ENCODE results near the gene SEMA6A.
A peak's percentile ranks its signal among the peaks of the same experiment; 100 is the strongest.

Gene SEMA6A

DNA sequence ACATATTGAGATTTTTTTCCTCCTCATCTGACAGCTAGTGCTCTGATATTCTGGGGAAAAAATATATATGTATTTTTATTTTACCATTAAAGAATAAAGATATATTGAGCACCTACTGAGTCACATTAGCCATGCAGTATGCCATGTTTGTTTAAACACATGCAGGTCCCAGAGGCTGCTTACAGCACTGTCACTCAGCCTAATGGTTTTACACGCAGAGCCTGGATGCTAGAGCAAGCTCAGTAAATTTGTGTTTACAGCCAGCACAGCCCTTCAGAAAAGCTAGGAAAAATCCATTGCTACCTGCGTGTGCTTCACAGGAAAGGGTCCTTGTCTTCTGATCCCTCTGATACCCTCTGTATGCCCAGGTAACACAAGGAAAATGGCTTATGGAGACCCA lies 146.2 kb downstream of the SEMA6A start:
- DNase-seq: no peak

- DNase-seq: no peak
Measured at GRCh38 chr5:116424951-116425350, 149.7 kb downstream of the SEMA6A start.

DNA sequence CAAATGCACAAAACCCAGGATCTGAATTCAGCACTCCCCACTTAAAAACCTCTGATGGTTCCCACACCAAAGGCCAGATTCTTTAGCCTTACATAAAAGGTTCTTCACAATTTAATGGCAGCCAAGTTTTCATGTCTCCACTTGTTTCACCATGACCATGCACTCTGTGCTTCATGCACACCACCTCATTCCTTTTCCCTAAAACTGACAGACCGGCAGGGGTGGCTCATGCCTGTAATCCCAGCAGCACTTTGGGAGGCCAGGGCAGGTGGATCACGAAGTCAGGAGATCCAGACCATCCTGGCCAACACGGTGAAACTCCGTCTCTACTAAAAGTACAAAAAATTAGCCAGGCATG lies 150.4 kb downstream of the SEMA6A start:
- DNase-seq: no peak

DNA sequence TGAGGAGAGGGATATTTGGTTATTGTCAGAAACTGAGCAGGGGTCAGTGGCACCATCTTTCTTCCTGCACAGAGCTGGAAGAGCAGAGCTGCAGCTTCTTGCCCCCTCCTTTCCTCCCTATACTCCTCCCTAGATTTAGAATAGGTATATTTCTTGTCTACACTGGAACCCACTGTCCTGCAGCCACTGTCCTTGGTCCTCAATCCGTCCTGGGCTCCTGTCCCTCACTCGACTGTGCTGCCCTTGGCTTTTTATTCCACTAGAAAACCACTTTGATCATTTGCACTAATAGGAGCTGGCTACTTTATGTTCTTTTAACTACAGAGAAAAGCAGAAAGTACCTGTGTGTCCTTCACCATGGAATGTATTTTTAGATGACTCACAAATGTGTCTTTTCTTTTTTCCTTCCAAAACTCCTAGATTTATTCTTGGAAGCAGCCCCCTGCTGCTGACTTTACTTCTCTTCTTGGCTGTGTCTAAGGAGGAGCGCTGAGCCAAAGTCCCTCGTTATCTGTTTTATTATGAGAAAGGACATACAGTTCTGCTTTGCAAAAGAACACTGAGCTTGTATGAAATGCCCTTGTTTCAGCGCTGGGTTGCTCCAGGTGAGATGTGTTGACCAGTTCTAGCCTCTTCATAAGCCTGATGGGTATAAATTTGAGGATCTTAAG lies 150.9 kb downstream of the SEMA6A start:
- DNase-seq: no peak

DNA sequence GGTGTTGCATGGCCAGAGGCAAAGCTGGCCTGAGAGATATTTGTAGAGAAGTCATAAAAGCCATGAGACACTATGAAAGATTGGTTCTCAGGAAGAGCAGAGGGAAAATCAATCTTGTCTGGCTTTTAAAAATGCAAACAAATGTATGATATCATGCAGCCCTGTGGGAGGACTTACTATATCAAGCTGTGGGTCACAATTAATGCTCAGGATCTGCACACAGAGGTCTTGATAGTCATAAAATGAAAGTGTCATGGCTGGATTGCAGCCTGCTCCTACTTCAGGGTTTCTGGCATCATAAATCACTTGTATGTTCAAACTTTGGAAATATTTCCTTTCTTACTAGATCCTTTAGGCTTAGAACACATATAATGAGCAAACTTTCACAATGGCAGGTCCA lies 151.5 kb downstream of the SEMA6A start:
- DNase-seq: no peak

DNA sequence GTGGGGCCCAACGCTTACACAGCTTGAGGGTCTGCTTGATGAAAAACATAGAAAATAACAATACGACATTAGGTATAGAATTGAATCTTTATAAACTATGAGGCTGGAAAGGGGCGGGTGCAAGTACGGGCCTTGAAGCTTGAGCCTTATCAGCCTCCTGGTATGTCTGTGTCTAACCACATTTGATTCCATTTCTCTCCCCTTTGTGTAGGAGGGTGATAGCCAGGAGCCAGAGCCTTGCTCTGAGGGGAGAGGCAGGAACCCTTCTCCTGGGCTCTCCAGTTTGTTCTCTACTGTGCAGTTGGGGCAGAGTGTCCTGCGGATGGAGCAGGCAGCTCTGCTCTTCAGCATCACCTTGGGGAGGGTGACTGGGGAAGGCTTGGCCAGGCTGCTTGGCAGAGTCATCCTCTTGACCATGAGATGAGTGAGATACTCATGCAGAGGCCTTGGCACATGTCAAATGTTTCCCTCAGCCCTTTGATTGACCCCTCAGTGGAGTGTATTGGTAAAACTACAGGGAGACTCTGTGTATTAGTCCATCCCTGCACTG lies 153.5 kb downstream of the SEMA6A start:
- DNase-seq: peak; percentile 84

DNA sequence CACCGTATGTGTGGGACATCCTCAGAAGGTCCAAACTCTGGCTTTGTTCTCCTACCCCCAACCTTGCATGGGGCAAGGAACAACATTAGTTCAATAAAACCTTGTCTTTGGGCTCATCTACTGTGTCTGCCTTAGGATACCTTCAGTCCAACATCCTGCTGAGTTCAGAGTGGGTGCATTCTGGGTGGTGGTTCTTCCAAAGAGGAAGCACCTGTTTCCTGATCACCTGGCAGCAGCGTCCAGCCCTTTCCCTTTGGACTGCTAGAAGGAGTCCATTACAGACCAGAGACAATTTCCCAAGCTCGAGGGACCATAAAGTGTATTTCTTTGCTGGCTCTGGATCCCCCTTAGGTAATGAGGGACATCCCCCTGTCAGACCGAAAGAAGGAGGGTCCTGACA lies 154.1 kb downstream of the SEMA6A start:
- no peak for DNase-seq

DNA sequence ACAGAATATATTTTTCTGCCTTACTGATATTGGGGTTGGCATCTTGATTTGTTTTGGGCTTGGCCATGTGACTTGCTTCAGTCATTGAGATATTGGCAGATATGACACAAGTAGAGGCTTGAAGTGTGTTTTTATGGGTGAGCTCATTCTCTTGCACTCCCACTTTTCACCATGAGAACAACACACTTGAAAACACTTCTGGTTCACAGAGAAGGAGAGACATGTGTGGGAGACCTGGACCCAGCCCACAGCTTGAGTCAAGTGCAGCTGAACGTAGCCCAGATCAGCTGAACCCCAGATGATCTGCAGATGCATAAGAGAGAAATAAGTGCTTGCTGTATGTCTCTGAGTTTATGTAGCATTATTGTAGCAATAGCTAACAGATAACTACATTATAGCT lies 155.4 kb downstream of the SEMA6A start:
- no peak for DNase-seq

GRCh38 chr5:116418774-116419173 lies 155.8 kb downstream of the SEMA6A start:
- DNase-seq: no peak

GRCh38 chr5:116418016-116418415 lies 156.6 kb downstream of the SEMA6A start:
- no peak for DNase-seq

GRCh38 chr5:116415989-116416388 lies 158.6 kb downstream of the SEMA6A start:
- DNase-seq: no peak

DNA sequence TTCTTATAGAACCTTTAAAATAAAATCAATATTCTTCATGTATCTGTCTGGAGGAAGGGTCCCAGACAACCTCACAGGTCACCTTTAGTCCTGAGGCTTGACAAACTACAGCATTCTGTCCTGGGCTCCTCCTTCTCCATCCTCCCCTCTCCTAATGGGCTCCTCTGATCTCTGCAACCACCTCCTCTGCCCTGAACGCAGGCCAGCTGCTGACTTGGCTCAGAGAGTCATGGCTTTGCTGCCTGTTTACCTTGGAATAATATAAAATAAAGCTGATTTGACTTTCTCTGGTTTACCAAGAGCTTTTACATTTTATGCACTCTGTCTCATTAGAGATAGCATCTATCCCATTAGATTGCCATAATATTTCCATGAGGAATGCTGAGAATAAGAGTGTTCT lies 159.4 kb downstream of the SEMA6A start:
- DNase-seq: no peak

DNA sequence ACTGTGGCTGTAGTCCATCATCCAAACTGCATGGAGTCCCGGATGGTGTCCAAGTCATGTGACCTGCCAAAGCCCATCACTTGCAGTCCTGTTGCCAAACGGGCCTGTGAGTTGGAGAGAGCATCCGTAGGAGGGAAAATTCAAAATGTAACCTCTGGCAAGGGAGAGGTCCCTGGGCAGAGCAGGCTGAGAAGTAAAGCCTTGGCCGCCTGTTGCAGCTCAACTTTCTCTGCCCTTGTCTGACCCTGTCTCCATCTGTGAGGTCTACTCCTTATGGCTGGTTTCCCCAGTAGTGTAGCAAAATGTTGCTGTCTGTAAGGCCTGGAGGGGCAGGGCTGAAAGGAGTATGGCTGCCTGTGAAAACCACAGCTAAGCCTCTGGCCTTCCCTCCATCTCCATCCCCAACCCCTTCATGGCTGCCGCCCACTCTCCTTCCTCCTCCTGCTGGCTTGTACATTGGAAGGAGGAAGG lies 163.5 kb downstream of the SEMA6A start:
- no peak for DNase-seq

GRCh38 chr5:116410336-116410890 lies 164.2 kb downstream of the SEMA6A start:
- no peak for DNase-seq

DNA sequence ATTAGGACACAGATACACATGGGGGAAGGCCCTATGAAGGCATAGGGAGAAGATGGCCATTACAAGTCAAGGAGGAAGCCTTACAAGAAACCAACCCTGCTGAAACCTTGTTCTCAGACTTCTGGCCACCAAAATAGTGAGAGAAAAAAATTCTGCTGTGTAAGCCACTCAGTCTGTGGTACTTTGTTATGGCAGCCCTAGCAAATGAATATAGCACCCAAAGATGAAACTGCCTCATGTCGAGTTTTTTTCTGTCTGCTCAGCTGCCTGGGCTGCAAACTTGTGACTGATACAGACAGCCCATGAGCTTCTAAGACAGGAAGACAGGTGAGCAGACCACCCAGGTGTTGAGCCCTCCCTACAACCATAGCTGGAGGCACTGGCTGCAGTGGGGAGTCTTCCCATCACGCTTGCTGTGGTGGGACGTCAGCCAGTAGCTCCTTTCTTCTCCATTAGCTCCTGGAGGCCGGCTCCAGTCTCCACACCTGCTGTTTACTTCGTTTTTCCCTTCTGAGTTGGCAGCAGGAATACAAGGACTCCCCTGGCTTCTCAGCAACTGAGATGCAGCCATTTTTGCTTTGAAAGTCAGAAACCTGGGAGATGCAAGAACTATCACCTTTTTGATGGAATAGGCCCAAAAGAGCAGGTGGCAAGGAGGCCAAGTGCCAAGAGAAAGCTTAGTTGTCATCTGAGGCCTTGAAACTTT lies 164.9 kb downstream of the SEMA6A start:
- no peak for DNase-seq

DNA sequence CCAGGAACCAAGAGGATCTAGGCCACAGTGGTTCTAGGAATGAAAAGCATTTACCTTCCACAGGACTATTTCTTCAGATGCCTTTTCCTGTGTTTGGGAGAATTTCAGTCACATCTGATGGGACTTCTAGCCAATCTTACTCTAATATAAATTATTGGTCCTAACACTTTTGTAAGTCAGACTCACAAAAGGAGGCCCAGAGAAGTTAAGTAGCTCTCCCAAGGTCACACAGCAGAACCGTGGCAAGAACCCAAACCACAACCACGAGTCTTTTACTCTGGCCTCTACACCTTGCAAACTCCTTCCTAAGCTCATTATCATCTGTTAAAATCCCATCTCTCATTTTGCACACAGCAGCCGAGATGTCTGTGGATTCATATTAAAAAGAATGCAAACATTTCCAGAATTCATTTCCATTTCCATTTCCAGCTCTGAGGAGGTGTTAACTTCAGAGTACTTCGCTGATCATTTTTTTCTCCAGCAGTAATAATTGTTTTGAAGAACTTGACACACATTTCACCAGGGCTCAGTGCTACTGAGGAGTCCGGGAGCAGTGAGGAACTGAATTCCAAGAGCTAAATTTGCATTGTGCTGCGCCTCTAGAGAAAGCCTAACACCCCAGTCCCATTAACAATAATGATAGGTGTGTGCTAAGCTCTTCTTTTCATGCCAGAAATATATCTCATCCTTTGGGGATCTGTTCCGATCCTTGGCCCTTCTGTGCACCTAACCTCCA lies 168.1 kb downstream of the SEMA6A start:
- DNase-seq: no peak

- DNase-seq: no peak
Measured at GRCh38 chr5:116404792-116405191, 169.8 kb downstream of the SEMA6A start.

GRCh38 chr5:116404016-116404415 lies 170.6 kb downstream of the SEMA6A start:
- no peak for DNase-seq

GRCh38 chr5:116402235-116402634 lies 172.4 kb downstream of the SEMA6A start:
- no peak for DNase-seq

GRCh38 chr5:116401576-116401975 lies 173.0 kb downstream of the SEMA6A start:
- no peak for DNase-seq

- DNase-seq: no peak
Measured at GRCh38 chr5:116396476-116397099, 178.0 kb downstream of the SEMA6A start.

DNA sequence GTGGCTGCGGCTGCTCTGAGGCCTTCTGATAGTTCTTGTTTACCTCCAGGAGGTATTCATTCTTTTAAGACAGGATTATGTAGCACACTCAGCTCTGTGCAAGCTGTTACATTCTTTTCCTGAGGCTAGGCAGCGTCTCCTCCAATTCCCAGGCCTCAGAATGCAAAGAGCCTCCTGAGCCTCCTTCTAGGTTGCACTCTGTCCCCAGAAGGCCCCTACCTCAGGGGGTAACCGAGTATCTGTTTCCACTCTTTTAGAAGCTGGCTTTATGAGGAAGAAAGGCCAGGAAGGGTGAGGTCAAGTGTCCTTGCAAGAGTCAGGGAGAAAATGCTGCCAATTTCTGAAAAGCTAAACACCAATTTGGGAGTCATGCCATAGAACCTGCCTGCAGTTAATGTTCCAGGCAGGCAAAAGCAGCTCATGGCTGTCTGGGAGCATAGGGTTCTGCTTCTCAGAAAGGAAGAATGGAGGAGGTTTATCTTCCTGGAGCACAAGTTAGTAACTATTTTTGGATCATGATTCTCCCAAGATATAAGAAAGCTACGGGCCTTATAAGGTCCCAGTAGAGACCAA lies 178.9 kb downstream of the SEMA6A start:
- DNase-seq: no peak

DNA sequence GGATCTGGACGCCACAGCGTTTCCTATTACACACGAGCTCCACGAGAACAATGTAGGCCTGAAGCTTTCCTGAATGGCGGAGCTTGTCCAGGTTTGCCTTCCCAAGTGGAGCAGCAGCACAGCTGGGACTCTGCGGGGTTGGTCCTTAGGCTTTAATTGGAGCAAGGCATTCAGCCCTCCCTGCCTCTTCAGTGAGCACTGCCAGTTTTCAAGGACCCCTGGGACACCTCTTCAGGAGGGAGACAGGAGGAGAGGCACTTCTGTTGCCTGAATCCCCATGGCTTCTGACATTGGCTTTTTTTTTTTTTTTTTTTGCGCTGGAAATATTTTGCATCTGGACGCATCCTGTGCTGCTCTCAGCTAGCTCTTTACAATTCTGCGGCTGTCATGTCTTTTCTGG lies 179.4 kb downstream of the SEMA6A start:
- DNase-seq: no peak
